Activated CD4-positive, alpha-beta T cell treated with anti-CD3 and anti-CD28 coated beads, Interleukin-10, Interleukin-2, amounts not matched to agents 100 ng/mL and 50 ng/mL, durations not matched to agents 16 hours and 8 hours (primary cell): ENCODE results near the gene FLRT1.
"Not testable (repeated sequence)": the region's sequence is repeated elsewhere in the genome, so short reads cannot be mapped to it uniquely, and the experiment has no call there.

Source experiments
- DNase-seq: peaks from one replicate; pipeline ENCODE4 v3.0.0-alpha.2; 2020

Gene FLRT1

GRCh38 chr11:64026575-64027205, 9.0 kb upstream of the FLRT1 start:
- no peak for DNase-seq

DNA sequence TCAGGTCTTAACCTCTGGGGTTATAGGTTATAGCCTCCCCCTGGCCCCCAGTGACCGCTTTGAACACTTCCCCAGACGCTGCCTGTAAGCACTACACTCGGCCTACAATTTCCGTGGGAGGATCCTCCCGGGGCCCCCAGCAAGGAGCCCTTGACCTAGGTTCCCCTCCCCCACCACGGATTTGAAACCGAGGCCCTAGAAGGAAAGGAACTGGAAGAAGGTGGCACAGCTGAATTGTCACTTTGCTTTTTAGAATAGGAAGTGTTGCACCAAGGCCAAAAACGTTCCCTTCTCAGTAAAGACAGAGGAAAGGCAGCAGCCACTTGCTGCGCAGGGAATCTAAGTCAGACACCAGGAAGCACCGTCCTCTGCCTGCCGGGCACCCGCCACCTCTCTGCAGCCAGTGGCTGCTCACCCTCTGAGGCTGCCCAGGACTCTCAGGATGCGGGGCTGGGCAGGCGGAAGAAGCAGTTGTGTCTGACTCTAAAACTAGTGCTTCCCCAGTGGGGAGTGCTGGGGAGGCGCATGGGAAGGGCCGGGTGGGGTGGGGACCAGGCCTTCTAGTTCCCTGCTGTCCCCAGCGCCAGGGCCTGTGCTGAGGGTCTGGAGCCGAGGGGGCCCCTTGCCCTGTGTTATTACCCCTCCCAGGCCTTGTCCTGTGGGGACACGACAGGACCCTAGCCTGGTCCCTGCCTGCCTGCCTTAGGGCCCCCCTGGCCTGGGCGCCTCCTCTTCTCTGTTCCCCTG, 7.9 kb upstream of the FLRT1 start:
- no peak for DNase-seq

DNA sequence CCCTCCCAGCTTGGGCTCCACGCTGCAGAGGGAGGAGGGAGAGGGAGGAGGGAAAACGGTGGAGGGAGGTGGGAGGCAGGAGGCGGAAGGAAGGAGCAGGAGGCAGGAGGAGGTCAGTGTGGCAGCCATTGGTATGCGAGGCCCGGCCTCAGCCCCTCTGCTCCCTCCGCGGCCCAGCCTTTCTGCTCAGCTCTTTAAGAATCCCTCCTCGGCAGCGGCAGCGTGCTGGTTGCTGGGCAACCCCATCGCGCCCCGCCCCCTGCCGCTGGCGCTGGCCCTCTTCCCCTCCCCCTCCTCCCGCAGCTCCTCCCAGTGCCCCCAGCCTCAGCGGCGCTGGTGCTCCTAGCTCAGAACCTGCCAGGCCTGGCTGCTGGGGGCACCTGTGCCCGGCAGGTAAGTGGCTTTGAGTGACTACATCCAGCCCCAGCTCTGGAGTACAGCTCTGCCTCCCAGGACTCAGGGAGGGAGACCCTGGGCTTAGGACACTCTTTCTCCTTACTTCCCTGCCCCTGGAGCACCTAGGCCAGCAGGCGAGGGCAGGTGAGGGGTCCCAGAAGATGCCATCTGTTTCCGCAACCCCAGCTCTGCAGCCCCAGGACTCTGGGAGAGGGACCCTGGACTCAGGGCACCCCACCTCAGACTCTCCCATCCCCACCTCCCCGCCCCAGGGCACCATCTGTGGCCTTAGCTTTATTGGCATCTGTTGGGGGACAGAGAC, 7.2 kb upstream of the FLRT1 start:
- no peak for DNase-seq

- no peak for DNase-seq
Measured at GRCh38 chr11:64029773-64030172, 6.0 kb upstream of the FLRT1 start.

DNA sequence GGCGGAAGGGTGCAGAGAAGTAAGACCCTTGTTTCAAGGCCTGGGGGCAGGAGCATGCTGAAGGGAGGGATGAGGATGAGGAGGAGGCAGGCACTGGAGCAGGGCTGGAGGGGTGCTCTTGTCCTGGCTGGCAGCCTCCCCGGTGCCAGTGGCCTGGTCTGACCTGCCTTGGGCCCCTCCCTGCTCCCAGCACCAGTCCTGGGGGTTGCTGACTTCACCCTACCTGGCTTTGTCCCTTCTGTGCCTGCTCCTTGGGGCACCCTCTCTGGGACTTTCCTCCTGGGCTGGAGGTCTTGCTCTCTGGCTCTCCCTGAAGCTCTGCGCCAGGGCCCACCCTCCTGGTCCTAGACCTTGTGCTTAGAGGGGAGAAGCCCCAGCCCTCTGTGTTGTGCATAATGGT, 4.7 kb upstream of the FLRT1 start:
- DNase-seq = no peak

- DNase-seq = no peak
Measured at GRCh38 chr11:64032050-64032449, 3.7 kb upstream of the FLRT1 start.

GRCh38 chr11:64034411-64034811, 1.3 kb upstream of the FLRT1 start:
- no peak for DNase-seq

DNA sequence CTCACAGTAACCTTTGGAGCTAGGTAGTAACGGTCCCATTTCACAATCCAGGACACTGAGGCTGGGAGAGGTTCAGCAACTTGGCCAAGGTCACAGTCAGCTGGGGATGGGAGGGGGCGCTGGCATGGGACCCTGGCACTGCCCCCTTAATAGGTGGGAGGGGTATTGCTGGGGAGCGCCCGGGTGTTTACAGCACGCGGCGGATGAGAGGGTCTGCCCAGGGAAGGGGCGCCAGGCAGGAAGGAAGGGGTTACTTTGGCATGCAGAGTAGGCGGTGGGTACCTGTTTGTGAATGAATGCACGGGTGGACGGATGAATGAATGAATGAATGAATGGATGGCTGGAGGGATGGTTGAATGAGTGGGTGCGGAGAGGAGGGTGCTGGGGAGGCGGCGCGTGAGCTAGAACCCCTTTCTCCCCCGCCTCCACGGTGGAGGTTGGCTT, 628 bp upstream of the FLRT1 start:
- no peak for DNase-seq

DNA sequence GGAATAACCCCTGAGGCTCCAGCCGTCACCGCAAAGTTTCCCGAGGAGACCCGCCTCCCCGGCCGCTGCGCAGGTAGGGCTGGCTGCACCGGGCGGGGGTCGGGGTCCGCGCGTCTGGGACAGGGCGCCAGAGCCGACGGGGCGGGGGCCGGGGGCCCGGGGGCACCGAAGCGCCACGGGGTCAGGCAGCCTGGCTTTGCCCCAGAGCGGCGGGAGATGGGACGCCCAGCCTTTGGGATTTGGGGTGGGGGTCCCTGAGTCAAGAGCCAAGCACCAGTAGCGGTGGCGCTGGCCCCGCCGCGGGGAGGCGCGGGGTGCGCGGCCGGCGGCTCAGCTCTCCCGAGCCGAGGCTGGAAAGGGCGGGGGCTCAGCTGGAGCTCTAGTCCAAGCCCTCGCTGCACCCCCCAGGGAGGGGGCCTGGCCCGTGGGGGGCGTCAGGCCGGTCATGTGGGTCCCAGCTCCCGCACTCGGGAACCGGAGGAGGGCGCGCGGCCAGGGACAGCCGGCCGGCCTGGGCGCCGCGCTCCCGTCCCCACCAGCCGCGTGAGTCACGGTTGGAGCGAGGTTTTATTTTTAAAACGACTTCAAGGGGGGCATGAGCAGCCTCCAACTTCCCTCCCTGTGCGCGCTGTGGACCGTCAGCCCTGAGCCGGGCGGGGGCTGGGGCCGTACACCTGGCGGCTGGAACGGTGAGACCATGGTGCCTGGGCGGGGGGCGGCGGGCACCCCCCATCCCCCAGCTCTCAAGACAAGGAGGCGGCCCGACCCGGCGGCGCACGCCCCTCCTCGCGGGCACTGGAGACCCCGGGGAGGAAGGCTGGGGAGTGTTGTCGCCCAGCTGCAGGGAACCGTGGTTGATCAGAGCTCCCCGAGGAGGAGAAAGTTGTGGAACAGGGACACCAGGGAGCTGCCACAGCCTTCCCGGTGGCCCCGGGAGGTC, 626 bp downstream of the FLRT1 start:
- no peak for DNase-seq

DNA sequence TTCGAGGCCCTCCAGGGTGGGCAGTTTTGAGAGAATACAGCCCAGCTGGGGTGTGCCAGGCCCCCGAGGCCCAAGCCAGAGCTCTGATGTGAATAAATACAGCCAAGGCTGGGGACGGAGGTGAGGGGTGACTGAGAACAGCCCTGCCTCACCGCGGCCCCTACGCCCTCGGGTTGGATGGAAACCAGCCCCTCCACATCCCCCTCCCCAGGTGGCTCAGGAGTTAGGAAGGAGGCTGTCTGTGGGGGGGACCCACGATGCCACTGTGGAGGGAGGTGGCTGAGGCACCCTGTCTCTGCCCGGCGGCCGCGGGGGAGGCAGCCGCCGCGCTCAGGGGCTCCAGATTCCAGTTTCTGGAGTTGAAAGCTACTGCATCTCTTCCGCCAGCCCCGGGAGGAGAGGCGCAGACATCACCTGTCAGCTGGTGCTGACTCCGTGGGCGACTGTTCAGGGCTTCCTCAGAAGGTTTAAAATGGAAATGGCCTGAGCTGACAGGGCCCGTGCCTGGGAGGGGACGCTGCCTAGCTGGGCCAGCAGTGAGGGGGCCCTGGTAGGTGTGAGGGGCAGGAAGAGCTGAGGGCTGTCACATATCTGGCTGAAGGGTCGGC, 1.4 kb downstream of the FLRT1 start:
- DNase-seq = no peak

GRCh38 chr11:64038500-64038899, 2.8 kb downstream of the FLRT1 start:
- DNase-seq = no peak

GRCh38 chr11:64039012-64039665, 3.4 kb downstream of the FLRT1 start:
- no peak for DNase-seq

- no peak for DNase-seq
Measured at GRCh38 chr11:64040684-64041322, 5.1 kb downstream of the FLRT1 start.

GRCh38 chr11:64041846-64042245, 6.1 kb downstream of the FLRT1 start:
- no peak for DNase-seq

- no peak for DNase-seq
Measured at GRCh38 chr11:64042301-64042700, 6.6 kb downstream of the FLRT1 start.

DNA sequence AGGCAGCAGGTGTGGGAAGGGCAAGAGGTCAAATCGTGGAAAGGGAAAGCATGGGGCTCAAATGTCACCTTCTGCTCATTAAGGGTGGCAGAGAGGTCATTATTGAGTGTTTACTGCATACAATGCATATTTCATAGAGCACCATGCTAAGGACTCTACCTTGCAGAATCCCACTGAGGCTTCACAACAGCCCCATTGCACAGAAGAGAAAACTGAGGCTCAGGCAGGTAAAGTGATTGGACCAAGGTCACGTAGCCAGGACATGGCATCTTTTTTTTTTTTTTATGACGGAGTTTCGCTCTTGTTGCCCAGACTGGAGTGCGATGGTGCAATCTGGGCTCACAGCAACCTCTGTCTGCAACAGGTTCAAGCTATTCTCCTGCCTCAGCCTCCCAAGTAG, 7.8 kb downstream of the FLRT1 start:
- DNase-seq = no peak

GRCh38 chr11:64044730-64045393, 9.1 kb downstream of the FLRT1 start:
- DNase-seq = no peak

- no peak for DNase-seq
Measured at GRCh38 chr11:64045700-64046099, 10.0 kb downstream of the FLRT1 start.

GRCh38 chr11:64047373-64047772, 11.6 kb downstream of the FLRT1 start:
- DNase-seq = not testable (repeated sequence)

DNA sequence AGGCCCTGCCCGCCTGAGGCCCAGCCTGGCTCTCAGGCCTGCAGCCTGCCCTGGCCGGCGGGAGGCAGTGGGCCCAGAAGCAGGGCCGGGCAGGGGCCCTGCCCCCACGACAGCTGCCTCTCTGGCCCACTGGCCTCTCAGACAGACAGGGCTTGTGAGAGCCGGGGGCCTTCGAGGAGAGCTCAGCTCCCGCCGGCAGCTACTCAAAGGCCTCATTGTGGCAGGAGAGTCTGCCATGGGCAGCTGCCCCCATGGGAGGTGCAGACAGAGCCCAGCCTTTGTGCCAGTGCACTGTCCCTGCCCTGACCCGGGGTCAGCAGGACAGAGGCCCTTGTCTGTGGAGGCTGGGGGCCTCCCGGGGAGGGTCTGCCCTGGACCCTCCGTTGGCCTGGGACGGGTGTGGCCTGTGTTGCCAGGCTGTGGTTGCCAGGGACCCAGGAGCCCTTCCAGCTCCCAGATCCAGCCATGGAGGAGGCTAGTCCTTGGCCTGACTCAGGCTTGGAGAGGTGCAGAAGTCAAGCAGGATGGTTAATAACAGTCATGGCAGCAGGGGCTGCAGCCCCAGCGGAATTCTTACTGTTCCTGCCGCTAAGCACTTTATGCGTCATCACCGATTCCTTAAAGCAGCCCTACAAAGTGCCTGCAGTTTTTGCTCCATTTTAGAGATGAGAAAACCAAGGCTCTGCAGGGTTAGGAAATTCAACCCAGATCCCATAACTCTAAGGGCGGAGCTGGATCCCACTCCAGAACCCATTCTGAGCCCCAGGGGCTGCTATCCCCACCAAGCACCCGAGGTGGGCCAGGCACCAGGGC, 12.5 kb downstream of the FLRT1 start:
- DNase-seq = no peak
